GM19035 (cell line): ENCODE data around the gene SEMA3C.
A peak's percentile ranks its signal among the peaks of the same experiment; 100 is the strongest.
"Not testable (repeated sequence)": the region's sequence is repeated elsewhere in the genome, so short reads cannot be mapped to it uniquely, and the experiment has no call there.

Experiments
- ATAC-seq: cut with Tn5 transposase; IDR thresholded peaks from one replicate; pipeline ENCODE4 v1.9.1; 2021; ENCODE audit not compliant: unreplicated experiment

The SEMA3C gene

DNA sequence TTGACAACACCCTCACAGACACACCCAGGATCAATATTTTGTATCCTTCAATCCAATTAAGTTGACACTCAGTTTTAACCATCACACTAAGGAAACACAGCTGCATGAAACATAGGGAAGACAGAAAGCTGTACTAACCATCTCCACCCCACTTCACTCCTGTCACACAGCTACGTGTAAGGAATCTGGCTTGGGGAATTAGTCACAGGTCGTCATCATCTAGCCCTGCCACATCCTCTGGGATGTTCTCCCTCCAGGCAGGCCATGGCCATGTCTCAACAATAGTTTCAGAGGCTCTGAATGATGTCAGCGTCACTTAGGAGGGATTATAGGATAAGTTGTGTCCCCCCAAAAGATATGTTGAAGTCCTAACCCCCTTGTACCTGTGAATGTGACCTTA, 10.8 kb upstream of the SEMA3C start:
- ATAC-seq, result no peak

DNA sequence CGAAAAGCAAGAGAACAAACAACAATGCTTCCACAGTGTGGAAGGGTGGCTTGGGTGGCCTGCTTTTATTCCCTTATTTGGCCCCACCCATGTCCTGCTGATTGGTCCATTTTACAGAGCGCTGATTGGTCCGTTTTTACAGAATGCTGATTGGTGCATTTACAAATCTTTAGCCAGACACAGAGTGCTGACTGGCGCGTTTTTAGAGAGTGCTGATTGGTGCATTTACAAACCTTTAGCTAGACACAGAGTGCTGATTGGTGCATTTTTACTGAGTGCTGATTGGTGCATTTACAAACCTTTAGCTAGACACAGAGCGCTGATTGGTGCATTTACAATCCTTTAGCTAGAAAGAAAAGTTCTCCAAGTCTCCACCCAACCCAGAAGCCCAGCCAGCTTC, 8.1 kb upstream of the SEMA3C start:
- ATAC-seq, result not testable (repeated sequence)

DNA sequence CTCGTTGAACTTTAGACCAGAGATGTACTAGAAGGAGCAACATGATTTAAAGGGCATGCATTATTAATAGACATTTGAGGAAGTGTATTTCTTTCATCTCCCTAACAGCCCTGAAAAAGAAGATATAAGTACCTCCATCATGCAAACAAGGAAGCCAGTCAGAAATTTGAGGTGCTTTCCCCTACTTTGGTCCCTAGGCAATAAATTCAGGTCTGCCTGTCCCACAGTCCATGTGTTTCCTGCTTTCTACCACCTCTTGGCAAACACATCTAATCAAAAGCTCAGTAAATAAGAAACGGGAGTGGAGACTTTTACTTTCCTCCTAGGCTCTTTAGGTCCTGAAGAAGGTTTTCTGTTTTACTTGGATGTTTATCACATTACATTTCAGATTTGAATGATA, 5.2 kb upstream of the SEMA3C start:
- no peak for ATAC-seq

- ATAC-seq, result no peak
Measured at GRCh38 chr7:80923211-80923612, 4.4 kb upstream of the SEMA3C start.

GRCh38 chr7:80922253-80923049, 3.6 kb upstream of the SEMA3C start:
- ATAC-seq, result no peak

DNA sequence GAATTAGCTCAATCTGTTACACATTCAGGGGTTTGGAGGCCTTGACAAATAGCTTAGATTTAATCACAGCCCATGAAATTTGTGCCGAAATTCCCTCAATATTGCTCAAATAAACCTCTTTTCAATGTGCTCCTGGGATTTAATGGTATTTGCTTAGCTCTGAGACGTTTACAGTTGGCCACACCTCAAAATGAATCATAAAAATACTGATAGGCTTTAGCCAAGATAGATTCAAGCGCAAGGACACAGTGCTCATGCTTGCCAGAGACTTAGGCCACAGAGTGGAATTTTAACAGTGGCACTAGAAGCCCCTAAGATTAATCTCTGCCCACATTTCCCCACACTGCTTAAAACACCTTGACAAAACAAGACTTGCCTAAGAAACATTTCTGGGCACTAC, 2.3 kb upstream of the SEMA3C start:
- ATAC-seq, result no peak

GRCh38 chr7:80918399-80918798, 452 bp downstream of the SEMA3C start:
- ATAC-seq, result peak; percentile 41

- no peak for ATAC-seq
Measured at GRCh38 chr7:80916770-80917741, 1.8 kb downstream of the SEMA3C start.

- ATAC-seq, result no peak
Measured at GRCh38 chr7:80910228-80910627, 8.6 kb downstream of the SEMA3C start.

- no peak for ATAC-seq
Measured at GRCh38 chr7:80908360-80908797, 10.5 kb downstream of the SEMA3C start.

DNA sequence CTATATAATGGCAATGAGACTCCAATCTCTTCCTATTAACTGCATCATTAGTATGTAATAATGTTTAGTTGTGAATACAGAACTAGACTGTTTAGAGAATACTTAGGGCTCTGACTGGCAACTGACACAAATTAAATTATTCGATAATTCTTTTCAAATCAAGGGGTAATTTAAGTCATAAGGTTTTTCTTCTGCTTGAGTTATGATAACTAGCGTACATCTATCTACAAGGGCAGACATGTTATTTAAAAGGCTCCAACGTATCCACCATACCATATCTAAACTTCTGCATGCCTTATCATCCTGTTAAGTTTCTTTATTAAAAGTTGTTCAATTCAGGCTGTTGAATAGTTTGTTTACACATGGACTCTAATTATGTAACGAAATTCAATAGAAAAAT, 11.2 kb downstream of the SEMA3C start:
- no peak for ATAC-seq

GRCh38 chr7:80907141-80907601, 11.7 kb downstream of the SEMA3C start:
- ATAC-seq, result no peak

DNA sequence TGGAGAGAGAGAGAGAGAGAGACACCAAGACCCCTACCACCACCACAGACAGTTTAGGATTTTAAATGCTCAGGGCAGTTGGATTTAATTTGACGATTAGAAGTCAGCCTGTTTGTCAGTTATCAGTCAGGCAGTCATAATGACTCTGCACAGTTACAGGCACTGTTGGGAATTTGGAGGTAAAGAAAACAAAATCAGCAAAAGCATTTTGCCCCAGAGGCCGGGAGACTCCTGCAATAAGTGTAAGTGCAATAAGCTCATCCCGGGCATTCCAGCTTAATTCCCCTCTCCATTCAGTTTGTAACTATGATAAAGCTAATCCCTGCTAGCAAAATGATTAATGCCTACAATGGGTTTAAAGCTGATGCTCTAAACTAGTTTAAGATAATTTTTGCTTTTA, 13.5 kb downstream of the SEMA3C start:
- ATAC-seq, result no peak

GRCh38 chr7:80902716-80903308, 16.0 kb downstream of the SEMA3C start:
- ATAC-seq, result peak; percentile 61

DNA sequence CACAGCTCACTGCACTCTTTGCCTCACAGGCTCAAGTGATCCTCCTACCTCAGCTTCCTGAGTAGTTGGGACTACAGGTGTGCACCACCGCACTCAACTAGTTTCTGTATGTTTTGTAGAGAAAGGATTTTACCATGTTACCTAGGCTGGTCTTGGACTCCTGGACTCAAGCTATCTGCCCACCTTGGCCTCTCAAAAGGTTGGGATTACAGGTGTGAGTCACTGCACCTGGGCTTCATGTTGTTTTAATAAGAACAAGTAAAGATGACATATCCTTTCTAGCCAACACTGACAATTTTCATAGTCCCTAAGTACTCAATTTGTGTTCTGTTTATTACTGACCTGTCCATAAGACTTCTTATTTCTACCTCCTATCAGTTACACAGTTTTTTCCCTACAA, 16.8 kb downstream of the SEMA3C start:
- no peak for ATAC-seq

DNA sequence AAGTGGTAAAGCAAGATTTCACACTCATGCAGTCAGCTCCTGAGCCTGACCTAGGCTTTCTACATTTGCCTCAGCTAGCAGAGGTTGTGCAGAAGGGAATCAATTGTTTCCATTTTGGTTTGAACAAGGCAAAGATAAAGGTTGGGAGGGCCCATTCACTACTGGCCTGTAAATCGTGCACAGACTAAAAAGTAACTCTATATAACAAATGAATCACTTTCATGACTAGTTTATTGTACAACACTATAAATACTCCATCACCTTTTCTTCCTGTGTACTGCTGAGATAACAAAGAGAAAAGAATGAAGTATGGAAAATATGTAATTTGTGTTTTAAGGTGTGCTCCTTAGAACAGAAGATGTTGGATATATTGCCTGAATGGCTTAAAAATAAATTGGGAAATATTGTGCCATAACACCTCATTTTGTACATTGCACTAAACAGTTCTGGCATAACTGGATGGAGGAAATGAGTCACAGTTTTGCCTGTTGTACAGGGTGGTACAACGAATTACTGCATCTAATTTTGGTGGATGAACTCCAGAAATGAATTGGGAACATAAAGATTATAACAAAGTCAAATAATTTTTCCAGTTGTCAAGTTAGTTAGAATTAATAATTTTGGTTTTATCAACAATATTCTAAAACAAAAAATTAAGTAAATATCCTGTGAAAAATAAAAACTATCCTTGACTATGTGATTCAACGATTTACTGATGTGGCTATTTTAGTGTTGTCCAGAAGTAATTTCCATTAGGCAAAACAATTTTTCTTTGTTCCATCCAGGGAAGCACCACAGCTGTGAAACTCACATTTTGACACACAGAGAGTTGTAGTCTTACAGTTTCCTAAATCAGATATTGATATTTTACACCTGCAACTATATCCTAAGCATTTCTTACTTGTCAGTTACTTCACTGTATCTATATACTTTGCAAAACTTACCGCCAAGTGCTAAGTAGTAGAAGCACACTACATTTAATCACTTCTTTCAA, 18.0 kb downstream of the SEMA3C start:
- ATAC-seq, result no peak

DNA sequence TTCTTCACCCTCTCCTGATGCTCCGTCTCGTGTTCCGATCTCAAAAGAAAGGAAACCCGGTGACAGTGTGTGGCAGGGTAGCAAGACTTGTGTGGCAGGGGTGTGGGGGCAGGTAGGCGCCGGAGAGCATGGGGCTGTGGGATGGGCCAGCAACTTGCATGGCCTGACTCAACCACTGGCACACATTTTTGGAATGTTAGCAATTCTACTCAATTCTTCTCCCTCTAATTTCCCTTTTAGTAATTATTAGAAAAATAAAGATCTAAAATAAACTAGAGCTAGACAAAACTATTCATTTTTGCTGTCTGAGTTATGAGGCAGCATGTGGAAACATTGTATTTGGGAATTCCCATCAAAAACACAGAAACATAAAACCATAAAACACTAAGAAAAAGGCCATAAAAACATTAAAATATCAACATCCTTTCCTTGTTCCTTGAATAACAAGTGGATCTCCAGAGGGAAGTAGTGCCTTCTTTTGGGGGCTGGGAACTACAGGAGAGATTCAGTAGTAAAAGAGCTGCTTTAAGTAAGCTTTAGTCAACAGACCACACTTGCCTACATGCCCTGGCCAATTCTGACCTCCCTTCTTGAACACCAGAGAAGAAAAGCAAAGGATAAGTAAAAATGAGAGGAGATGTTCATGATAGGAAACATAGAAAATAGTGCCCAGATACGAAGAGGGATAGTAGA, 21.8 kb downstream of the SEMA3C start:
- no peak for ATAC-seq

DNA sequence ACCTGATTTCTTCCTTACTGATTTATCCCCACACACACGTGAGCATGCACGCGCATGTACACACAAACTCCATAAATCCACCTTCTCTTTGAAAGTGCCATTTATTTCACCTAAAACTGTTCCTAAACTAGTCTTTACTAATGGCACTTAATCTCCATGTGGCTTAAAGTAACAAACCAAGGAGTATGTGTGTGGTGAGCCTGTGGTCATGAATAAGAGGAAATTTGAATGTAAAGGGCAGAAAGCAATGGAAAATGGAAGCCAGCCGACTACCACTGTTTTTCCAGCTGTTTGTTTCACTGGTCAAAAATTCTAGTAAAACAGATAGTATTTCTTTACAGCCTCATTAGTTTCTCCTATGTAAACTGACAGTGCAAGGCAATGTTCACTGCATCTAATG, 23.8 kb downstream of the SEMA3C start:
- ATAC-seq, result no peak

- ATAC-seq, result no peak
Measured at GRCh38 chr7:80891259-80891544, 27.6 kb downstream of the SEMA3C start.
